GM19452 (cell line): ENCODE measurements around the gene SLC16A1.
"Not testable (repeated sequence)": the region's sequence is repeated elsewhere in the genome, so short reads cannot be mapped to it uniquely, and the experiment has no call there.

Experiments used
- ATAC-seq: cut with Tn5 transposase; IDR thresholded peaks from one replicate; pipeline ENCODE4 v1.9.1; 2021; ENCODE audit not compliant: unreplicated experiment

Gene SLC16A1, protein sequence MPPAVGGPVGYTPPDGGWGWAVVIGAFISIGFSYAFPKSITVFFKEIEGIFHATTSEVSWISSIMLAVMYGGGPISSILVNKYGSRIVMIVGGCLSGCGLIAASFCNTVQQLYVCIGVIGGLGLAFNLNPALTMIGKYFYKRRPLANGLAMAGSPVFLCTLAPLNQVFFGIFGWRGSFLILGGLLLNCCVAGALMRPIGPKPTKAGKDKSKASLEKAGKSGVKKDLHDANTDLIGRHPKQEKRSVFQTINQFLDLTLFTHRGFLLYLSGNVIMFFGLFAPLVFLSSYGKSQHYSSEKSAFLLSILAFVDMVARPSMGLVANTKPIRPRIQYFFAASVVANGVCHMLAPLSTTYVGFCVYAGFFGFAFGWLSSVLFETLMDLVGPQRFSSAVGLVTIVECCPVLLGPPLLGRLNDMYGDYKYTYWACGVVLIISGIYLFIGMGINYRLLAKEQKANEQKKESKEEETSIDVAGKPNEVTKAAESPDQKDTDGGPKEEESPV

DNA sequence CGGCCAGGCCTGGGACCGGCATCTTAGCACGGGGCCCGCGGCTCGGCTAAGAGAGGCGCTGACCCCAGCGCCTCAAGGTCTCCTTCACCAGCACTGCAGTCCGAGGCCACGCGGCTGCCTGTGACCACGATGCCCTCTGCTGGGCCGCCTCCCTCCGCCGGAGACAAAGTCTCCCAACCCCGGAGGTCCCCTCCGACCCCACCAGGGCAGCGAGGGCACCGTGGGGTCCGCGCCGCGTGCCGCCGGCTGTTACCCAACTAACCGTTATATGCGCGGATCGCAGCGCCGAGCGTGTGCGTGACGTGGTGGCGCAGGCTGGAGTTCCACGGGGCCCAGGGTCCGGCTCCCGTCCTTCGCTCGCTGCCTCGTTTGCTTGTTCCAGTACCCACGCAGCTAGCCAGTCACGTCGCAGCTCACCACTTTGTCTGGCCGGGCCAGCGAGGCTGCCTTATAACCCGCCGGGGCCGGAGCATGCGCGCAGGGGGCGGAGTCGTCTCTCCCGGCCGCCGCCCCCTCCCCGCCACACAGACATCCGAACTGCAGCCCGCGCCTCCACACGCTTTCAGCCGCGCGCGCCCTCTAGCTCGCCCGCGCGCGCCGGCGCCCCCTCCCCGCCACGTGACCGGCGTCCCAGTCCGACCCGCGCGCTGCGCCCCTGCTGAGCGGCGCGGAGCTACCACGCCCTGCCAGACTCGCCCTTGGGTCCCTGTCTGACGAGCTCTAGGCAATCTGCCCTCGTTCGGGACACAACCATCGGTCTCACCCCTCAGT lies at the start of gene SLC16A1:
Gene SLC16A1 (minus strand): TSS at position 424 of the 771 bp plus-strand sequence. CDS start 26,888 bp downstream, outside the sequence.
- peak; percentile 60 for ATAC-seq

DNA sequence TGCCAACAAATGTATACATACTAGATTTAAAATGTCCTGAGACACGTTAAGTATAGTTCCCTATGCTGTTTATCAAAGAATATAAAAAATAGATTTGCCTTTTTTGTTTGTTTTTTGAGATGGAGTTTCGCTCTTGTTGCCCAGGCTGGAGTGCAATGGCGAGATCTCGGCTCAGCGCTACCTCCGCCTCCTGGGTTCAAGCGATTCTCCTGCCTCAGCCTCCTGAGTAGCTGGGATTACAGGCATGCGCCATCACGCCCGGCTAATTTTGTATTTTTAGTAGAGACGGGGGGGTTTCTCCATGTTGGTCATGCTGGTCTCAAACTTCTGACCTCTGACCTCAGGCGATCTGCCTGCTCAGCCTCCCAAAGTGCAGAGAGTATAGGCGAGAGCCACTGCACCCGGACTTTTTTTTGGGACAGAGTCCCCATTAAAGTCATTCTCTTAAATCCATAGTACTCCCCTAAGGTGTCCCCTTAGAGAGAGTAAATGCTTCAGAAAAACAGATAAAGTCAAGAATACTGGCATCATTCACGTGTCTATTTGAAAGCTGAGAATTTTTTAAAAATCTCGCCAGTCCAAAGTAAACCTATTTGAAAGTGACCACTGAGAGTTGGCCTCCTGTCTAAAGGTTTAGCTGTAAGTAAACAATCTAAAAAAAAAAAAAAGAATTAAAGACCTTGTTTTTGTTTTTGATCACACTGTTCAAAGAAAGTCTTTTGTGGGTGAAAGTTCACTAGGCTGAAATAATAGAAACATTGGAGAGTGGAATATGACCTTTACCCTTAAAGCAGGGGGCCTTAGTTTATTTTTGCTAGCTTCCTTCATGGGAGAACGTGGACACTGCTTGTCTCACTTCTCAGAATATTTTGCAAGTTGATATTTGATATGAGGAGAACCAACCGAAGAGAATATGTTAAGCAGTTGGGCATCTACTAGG lies 48.0 kb upstream of the SLC16A1 start:
- ATAC-seq, result no peak

DNA sequence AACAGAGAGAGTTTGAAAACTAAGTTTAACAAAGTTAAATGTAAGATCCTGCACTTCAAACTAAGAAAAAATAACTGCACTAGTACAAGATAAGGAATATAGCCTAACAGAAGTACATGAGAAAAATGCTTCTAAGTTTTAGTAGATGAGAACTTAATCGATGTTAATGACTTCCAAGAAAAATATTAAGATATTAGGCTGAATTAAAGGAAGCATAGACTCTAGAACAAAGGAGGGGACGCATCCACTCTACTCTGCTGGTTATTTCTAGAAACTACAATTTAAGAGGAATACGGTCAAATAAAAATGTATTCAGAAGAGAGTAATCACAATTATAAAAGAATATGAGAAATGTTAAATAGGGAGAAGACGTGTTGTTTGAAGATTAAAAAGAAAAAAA lies 46.3 kb upstream of the SLC16A1 start:
- ATAC-seq, result no peak

DNA sequence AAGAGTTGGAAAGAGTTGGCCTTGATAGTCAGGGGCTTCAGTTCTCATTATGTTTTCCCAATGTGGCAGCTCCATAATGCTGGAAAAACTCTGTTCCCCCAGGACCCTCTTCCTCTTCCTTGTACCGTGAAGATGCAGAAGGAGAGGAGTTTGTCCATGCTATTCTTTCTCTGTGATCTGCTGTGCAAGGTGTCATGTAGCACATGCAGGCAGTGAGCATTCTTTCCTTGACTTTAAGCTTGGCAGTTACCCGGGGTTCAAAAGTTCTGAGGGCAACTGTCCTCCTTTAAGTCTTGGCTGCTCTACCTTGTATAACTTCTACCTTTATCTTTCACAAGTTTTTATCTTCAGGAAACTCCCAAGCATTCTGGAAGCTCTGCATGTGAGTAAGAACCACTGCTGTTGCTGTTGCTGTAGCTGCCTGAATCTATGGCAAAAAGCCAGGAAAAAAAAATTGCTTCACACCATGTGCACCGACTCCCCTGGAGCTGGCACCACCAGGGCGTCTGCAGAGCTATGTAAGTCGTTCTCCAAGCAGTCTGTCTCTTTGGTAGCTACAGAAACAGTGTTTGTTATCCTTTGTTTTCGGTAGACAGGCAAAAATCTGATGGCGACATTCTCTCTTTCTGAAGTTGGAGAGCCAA lies 42.7 kb upstream of the SLC16A1 start:
- no peak for ATAC-seq

DNA sequence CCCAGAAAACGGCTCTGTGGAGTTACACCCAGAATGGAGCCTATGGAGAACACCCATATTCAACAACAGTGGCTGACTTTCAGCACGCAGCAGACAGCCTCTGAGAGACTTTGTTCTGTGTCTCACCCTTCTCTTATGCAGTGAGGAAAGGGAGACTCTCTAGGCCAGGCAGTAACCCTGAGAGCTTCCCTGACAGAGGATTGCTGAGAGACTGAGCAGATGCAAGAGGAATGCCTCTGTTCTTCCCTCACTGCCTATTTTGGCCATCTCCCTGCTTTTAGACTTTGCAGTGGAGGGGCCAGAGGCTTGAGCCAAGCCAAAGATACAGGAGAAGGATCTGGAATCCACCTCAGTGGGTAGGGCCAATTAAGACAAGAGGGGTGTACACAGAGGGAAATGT lies 41.8 kb upstream of the SLC16A1 start:
- ATAC-seq, result no peak

DNA sequence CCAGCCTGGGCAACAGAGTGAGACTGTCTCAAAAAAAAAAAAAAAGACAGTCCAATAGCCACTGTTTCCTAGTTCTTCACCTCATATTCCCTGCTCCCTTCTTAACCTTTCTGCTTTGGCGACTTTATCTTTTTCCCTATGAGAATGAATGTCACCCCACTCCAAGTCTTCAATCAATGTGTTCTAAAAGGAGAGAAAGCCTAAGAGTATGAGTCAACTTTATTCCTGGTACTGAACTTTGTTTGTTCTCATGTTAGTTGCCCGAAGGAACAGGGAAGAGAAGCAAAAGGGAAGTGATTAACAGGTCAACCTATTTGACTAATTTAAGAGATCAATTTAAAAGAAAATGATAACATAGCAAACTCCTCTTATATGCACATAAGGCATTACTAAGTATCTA lies 39.9 kb upstream of the SLC16A1 start:
- no peak for ATAC-seq

DNA sequence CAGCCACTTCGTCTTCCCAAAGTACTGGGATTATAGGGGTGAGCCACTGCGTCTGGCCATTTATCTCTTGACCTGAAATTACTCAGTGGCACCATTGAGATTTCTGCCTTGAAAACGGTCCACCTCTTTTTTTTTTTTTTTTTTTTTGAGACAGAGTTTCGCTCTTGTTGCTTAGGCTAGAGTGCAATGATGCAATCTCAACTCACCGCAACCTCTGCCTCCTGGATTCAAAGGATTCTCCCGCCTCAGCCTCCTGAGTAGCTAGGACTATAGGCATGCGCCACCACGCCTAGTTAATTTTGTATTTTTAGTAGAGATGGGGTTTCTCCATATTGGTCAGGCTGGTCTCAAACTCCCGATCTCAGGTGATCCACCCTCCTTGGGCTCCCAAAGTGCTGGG lies 39.0 kb upstream of the SLC16A1 start:
- ATAC-seq, result not testable (repeated sequence)

DNA sequence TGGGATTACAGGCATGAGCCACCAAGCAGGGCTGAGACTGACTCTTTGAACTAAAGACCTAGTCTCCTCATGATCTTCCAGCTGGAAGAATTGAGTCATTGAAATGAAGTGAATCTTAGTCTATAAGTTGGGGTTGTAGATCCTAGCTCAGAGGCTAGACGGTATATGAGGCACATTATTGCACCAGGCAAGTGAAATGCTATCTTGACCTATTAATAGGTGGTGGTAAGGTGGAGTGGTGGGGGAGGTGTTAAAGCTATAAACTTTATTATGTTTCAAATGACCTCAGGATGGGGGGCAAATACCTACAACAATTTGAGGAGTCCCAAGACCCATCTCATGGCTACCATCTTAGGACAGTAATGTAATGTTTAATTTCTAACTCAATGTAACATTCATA lies 36.8 kb upstream of the SLC16A1 start:
- no peak for ATAC-seq

DNA sequence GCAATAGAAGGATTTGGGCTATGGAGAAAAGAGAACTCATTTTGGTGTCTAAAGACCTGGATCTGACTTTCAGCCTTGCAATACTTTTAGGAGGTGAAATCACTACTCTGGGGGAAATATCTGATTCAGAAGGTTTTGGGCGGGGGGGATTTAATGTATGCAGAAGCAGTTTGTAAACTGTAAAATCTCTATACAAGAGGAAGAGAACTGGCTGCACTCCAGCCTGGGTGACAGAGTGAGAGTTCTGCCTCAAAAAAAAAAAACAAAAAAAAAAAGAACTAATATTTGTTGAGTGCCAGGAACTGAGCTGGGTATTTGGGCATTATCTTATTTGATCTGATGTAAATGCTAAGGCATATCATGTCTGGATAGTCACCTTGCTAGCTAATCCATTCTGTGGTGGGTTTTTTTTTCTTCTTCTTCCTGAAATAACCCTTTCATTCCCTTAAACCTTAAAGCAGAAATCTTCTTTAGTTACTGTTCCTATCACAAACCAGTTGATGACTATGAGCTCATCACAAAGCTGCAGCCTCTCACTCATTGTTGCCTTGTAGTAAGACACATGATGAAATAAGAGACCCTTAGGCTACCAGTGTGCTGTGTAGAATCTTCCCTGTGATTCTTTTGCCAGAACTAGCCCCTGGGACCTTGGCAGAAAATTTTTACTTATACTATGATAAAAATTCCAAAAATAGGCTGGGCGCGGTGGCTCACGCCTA lies 35.6 kb upstream of the SLC16A1 start:
- no peak for ATAC-seq

DNA sequence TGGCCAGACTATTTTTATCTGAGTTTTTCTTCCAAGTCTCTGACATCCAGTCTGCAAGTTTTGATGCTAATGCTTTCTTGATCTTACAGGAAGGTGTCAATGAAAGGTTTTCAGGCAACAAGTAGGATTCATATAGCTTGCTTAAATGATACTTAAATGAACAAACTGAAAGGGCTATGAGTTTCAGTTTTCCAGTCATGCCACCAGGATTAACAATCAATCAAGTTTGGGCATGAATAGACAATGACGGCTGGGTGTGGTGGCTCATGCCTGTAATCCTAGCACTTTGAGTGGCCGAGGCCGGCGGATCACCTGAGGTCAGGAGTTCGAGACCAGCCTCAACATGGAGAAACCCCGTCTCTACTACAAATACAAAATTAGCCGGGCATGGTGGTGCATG lies 34.3 kb upstream of the SLC16A1 start:
- no peak for ATAC-seq

DNA sequence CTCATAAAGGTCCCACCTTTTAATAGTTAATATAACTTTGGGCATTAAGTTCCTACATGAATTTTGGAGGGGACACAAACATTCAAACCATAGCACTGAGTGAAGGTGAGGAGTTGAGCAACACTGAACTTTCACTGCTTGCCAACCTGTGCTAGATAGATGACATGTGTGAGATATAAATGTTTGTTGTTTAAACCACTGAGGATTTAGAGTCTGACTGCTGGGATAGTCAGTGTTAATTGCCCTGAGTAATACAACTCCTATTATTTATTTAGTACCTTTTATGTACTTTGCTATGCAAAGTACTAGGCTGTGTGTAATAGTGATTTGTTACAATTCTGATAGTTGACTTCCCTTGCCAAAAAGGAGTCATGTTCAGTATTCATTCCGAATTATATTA lies 32.4 kb upstream of the SLC16A1 start:
- ATAC-seq, result no peak

DNA sequence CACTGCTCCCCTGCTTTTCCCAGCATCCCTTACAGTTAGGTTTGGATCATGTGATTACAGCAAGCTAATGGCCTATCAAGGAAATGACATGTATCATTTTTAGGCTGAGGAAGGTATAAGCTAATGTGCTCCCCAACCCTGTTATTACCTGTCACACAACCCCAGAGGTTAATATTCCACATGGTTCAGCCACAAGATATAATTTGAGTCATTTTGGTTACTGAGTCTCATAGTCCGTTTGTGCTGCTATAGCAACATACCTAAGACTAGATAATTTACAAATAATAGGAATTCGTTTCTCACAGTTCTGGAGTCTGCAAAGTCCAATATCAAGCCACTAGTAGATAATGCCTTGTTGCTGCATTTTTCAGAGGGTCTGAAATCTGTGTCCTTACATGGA lies 29.1 kb upstream of the SLC16A1 start:
- peak; percentile 89 for ATAC-seq

DNA sequence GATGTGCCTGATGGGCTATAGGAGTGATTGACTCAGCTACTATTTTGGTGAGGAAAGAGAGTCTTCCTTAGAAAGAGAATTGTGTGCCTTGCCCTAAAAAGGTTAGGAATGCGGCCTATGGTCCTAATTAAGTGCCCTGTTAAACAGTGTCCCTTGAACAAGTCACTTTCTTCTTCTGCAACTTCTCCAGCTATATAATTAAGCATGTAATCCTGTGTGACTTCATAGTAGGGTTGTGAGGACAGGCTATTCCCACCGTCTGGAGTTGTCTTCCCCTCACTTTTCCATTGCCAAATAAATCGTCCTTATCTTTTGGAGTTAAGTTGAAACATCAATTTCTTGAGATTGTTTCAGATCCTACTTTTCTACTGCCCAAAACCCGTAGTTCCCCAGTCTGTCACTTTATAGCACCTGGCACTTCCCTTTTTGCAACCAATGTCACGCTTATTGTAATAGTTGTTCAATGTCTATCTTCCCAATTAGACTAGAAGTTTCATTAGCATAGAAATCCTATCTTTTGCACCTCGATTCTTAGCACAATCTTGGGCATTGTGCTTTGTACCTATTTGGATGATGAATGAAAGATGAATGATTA lies 27.6 kb upstream of the SLC16A1 start:
- ATAC-seq, result no peak

DNA sequence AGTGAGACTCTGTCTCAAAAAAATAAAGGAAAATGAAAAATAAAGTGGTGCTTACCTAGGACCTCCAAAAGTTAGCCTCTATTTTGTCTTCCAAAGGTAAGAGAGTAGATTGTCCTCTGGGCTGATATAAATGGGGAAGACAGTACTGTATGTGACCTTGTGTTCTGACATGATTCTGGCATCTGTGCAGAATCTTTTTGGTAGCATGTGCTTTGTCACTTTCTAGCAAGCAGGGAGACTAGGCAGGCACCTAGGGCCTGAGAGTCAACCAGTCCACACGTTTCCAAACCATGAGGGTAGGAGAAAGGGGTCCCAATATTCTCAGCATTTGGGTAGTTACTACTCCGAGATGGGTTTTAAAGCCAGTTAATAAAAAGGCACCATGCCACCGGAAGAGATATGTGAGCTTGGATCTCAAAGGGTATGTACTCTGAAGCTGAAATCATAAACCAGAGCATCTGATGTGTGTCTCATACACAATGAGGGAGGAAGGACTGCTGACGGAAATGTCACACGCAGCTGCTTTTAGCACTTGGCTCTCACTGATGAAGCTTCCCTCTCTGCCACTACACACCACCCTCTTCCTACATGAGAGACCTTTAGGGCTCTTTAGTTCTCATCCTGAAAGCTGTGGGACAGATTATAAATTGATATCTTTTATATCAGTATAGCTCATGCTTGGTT lies 27.0 kb upstream of the SLC16A1 start:
- no peak for ATAC-seq

DNA sequence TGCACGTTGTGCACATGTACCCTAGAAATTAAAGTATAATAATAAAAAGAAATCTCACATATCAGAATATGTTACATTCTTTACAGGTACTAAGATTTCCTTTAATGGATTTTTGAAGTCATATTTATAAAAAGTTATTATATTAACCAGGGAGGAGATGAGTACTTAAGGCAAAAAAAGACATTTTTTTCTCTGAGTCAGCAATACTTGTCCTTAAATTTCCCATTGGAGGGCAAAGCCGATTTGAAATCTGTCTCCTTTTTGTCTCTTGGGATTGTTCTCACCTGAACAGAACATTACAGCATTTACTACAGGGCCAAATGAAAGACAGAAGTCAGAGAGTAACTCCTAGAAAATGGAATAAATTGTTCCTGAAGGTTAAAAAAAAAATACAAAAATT lies 26.3 kb upstream of the SLC16A1 start:
- no peak for ATAC-seq

DNA sequence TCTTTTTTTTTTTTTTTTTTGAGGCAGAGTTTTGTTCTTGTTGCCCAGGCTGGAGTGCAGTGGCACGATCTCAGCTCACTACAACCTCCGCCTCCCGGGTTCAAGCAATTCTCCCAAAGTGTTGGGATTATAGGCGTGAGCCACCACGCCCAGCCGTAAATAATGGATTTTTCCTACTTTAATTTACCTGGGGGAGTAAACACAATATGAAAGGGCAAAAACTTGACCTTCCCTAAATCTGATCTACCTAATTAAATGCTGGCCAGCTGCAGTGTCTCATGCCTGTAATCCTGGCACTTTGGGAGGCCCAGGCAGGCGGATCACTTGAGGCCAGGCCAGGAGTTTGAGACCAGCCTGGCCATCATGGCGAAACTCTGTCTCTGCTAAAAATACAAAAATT lies 25.8 kb upstream of the SLC16A1 start:
- not testable (repeated sequence) for ATAC-seq

DNA sequence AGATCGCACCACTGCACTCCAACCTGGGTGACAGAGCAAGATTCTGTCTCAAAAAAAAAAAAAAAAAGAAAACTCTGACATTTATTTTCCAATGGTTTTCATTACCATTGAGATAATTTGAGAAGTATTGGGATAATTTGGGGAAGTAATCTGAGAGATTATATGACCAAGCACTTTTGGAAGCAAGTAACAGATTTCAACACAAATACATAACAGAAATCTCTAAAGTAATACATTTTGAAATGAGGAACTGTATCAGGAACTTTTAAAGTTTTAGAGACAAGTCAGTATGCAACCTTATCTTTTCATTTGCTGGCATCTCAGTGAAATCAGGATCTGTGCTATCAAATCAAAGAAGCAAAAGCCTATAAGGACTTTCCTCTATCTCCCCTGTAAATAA lies 25.4 kb upstream of the SLC16A1 start:
- ATAC-seq, result no peak

DNA sequence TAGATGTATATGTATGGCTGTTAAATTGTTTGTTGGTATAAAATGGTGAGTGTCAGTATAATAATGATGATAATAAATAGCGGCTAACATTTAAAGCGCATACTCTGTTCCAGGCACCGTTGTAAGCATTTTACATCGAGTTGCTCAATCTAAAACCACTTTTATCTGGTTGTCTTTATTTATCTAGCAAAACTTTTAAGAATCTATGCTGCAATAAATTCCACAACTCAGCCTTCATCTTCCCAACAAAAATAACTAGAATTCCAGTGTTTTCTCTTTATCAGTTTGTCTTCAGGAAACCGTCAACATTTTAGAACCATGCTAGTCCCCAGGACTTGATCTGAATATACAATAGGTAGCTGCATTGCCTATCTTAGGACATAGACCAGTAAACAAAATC lies 19.3 kb upstream of the SLC16A1 start:
- no peak for ATAC-seq

DNA sequence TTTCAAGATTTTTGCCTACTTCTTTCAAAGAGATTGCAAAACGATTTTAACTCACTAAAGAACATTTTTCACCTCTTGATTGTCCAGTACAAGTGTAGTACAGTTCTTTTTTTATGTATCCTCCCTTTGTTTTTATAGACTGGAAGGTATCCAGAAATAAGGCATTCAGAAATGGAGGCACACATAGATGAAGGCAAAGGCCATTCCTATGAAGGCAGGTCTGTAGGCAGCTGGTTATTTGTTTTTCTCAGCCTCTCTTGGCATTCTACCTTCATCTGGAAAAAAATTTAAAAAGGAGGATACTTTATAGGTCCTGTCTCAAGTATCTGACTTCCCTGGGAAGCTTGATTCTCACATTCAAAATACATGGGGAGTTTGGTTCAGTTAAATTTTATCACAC lies 18.6 kb upstream of the SLC16A1 start:
- ATAC-seq, result no peak
